Tibial artery (tissue), 4 donors: Measurements from ENCODE around the gene LMAN1L.
A peak's percentile ranks its signal among the peaks of the same experiment; 100 is the strongest.

ENCODE experiments used
- DNase-seq, 2 donors: peaks; one replicate each; pipeline ENCODE4 v3.0.0-alpha.2; 2019
- H3K27ac ChIP-seq, 2 donors: fragments of 200-600 bp; sonication (generic) in 1 of 2; 1 replicate in 1 of 2; 2 replicates in 1 of 2; pipeline ENCODE4 v1.5.1; 2018 to 2019; ENCODE audit warnings: mild to moderate bottlenecking in 1 of 2
- H3K27me3 ChIP-seq, 2 donors: fragments of 200-600 bp; sonication (generic) in 1 of 2; one replicate each; pipeline versions ENCODE4 v1.5.1 to v1.6.0; 2016 to 2019
- H3K36me3 ChIP-seq, 3 donors: fragments of 200-600 bp; sonication (generic) in 2 of 3; one replicate each; pipeline ENCODE4 v1.5.1; 2016 to 2019; ENCODE audit warnings: mild to moderate bottlenecking in 2 of 3
- H3K4me1 ChIP-seq, 4 donors: fragments of 200-600 bp; sonication (generic) in 2 of 4; 1 replicate in 3 of 4; 2 replicates in 1 of 4; pipeline ENCODE4 v1.5.1; 2016 to 2019
- H3K4me3 ChIP-seq, 2 donors: fragments of 200-600 bp; sonication (generic) in 1 of 2; 1 replicate in 1 of 2; 2 replicates in 1 of 2; pipeline ENCODE4 v1.5.1; 2018 to 2019; ENCODE audit warnings: mild to moderate bottlenecking in 2 of 2
- H3K9me3 ChIP-seq, 3 donors: fragments of 200-600 bp; sonication (generic) in 1 of 3; one replicate each; pipeline ENCODE4 v1.5.1; 2016 to 2019
- CTCF ChIP-seq, 2 experiments: fragments of 200-600 bp in 1 of 2; fragments of 450-650 bp in 1 of 2; IDR thresholded peaks; one replicate each; pipeline ENCODE4 v1.5.1; 2017 to 2019; ENCODE audit warnings: antibody characterized with exemption in 2 of 2, mild to moderate bottlenecking in 1 of 2, moderate library complexity in 1 of 2
- intact Hi-C: fragments of 100-400 bp; cut with DNase I; formaldehyde crosslinking; loops from one replicate; pipeline ENCODE4 v1.15.0; 2023; ENCODE audit warnings: low total_unique reads

Gene LMAN1L

GRCh38 chr15:74790080-74790916 is 22.3 kb upstream of the LMAN1L start:
- peak overlapping the region; percentile 45 to 61 for H3K27ac ChIP-seq
- peak; percentile 56 to 77 for DNase-seq
- peak overlapping the region in 1 of 2 donors; percentile 0 for H3K4me3 ChIP-seq
- no peaks in the 10 kb centered on the region for H3K9me3 ChIP-seq
- H3K27me3 ChIP-seq: no peaks in the 10 kb centered on the region
- H3K36me3 ChIP-seq: peaks cover 0 to 4% (median 0%) of the 10 kb centered on the region in 3 donors
- intact Hi-C loops: no loop called here
- peaks cover 4 to 66% (median 56%) of the 10 kb centered on the region in 4 donors for H3K4me1 ChIP-seq
- no peak for TF ChIP-seq CTCF (IDR thresholded peaks at IDR 0.05)

GRCh38 chr15:74791007-74791406 is 21.6 kb upstream of the LMAN1L start:
- no peak for DNase-seq
- peaks cover 0 to 8% (median 0%) of the 10 kb centered on the region in 3 donors for H3K36me3 ChIP-seq
- H3K27me3 ChIP-seq: no peaks in the 10 kb centered on the region
- H3K4me3 ChIP-seq: no peak overlapping the region
- peak overlapping the region in 1 of 2 donors; percentile 61 for H3K27ac ChIP-seq
- intact Hi-C loops: no loop called here
- H3K4me1 ChIP-seq: peaks cover 4 to 59% (median 52%) of the 10 kb centered on the region in 4 donors
- no peaks in the 10 kb centered on the region for H3K9me3 ChIP-seq
- TF ChIP-seq CTCF (IDR thresholded peaks at IDR 0.05): no peak

GRCh38 chr15:74791667-74792066 is 21.0 kb upstream of the LMAN1L start:
- peaks cover 4 to 52% (median 46%) of the 10 kb centered on the region in 4 donors for H3K4me1 ChIP-seq
- intact Hi-C loops: no loop called here
- H3K36me3 ChIP-seq: peaks cover 0 to 8% (median 0%) of the 10 kb centered on the region in 3 donors
- H3K4me3 ChIP-seq: no peak overlapping the region
- no peak overlapping the region for H3K27ac ChIP-seq
- H3K9me3 ChIP-seq: no peaks in the 10 kb centered on the region
- DNase-seq: no peak
- H3K27me3 ChIP-seq: no peaks in the 10 kb centered on the region
- no peak for TF ChIP-seq CTCF (IDR thresholded peaks at IDR 0.05)

GRCh38 chr15:74792227-74793016 is 20.2 kb upstream of the LMAN1L start:
- peaks cover 0 to 8% (median 0%) of the 10 kb centered on the region in 3 donors for H3K36me3 ChIP-seq
- intact Hi-C loops: no loop called here
- no peak overlapping the region for H3K4me3 ChIP-seq
- peaks cover 0 to 45% (median 39%) of the 10 kb centered on the region in 4 donors for H3K4me1 ChIP-seq
- DNase-seq: no peak
- H3K27me3 ChIP-seq: no peaks in the 10 kb centered on the region
- no peak for TF ChIP-seq CTCF (IDR thresholded peaks at IDR 0.05)
- H3K27ac ChIP-seq: no peak overlapping the region
- no peaks in the 10 kb centered on the region for H3K9me3 ChIP-seq

DNA sequence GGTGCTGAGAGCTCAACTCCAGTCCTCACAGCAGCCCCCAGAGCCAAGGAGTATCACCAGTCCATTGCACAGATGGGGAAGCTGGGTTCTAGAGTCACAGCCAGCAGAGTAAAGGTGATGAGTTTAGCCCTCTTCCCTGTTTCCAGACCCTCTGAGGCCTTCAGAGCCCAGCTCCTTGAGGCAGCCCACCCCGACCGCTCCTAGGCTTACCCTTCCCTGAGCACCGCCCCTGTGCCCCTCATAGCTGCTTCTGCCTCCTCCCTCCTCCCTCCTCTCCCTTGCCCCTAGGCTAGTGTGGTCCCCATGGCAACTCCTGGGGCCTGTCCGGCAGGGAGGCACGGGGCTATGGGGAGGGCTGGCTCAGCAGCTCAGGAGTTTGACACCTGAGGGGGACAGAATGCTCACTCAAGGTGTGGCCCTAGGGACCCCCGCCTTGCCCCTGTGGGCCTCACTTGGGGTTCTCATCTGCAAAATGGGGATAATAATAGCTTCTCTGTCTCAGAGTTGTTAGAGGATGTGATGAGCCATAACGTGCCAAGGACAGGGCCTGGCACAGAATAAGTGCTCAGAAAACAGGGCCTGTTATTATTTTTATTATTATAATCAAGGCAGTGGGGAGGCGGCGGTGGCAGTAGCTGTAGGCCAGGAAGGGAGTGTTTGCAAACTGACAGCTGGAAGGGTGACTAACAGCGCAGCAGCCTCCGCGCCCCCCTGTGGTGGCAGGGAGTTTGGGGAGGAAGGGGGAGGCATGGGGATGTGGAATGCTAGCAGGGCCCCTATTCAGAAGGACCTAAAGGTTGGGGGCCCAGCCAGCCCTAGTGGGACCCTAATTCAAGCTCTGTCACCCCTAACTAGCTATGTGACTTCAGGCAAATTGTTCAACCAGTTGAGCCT is 19.3 kb upstream of the LMAN1L start:
- DNase-seq: no peak
- no peak overlapping the region for H3K27ac ChIP-seq
- no peak for TF ChIP-seq CTCF (IDR thresholded peaks at IDR 0.05)
- no peak overlapping the region for H3K4me3 ChIP-seq
- no peaks in the 10 kb centered on the region for H3K9me3 ChIP-seq
- intact Hi-C loops: no loop called here
- H3K4me1 ChIP-seq: peaks cover 0 to 38% (median 34%) of the 10 kb centered on the region in 4 donors
- peaks cover 0 to 12% (median 1%) of the 10 kb centered on the region in 3 donors for H3K36me3 ChIP-seq
- H3K27me3 ChIP-seq: no peaks in the 10 kb centered on the region
